HG03039 (cell line): ENCODE measurements around the gene GAS2L3.
"Not testable (repeated sequence)": the region's sequence is repeated elsewhere in the genome, so short reads cannot be mapped to it uniquely, and the experiment has no call there.

Experiments
- ATAC-seq: cut with Tn5 transposase; IDR thresholded peaks from one replicate; pipeline ENCODE4 v1.9.1; 2021; ENCODE audit warnings: mild to moderate bottlenecking, moderate library complexity; ENCODE audit not compliant: unreplicated experiment

The GAS2L3 gene

GRCh38 chr12:100573292-100574186, at the start of gene GAS2L3:
GAS2L3 (plus strand) TSS chr12:100573684; CDS start chr12:100594905, 21,221 bp downstream.
- ATAC-seq, result peak; percentile 97

GRCh38 chr12:100528034-100528433, 45.5 kb upstream of the GAS2L3 start:
- ATAC-seq, result no peak

- ATAC-seq, result no peak
These were observed 44.9 kb upstream of the GAS2L3 start for GRCh38 chr12:100528471-100529127.

- ATAC-seq, result no peak
These were observed 43.6 kb upstream of the GAS2L3 start for GRCh38 chr12:100529756-100530350.

- ATAC-seq, result no peak
These were observed 40.1 kb upstream of the GAS2L3 start for GRCh38 chr12:100533376-100533775.

- ATAC-seq, result no peak
These were observed 38.8 kb upstream of the GAS2L3 start for GRCh38 chr12:100534625-100535227.

- no peak for ATAC-seq
These were observed 34.3 kb upstream of the GAS2L3 start for GRCh38 chr12:100539202-100539601.

- no peak for ATAC-seq
These were observed 29.3 kb upstream of the GAS2L3 start for GRCh38 chr12:100544165-100544564.

- ATAC-seq, result no peak
These were observed 28.4 kb upstream of the GAS2L3 start for GRCh38 chr12:100545092-100545491.

- ATAC-seq, result no peak
These were observed 19.5 kb upstream of the GAS2L3 start for GRCh38 chr12:100553936-100554335.

GRCh38 chr12:100554608-100555077, 18.8 kb upstream of the GAS2L3 start:
- ATAC-seq, result no peak

- no peak for ATAC-seq
These were observed 17.8 kb upstream of the GAS2L3 start for GRCh38 chr12:100555722-100556121.

GRCh38 chr12:100557357-100557756, 16.1 kb upstream of the GAS2L3 start:
- no peak for ATAC-seq

- ATAC-seq, result not testable (repeated sequence)
These were observed 14.2 kb upstream of the GAS2L3 start for GRCh38 chr12:100559261-100559660.

GRCh38 chr12:100564090-100564489, 9.4 kb upstream of the GAS2L3 start:
- ATAC-seq, result no peak

GRCh38 chr12:100564905-100565467, 8.5 kb upstream of the GAS2L3 start:
- no peak for ATAC-seq

GRCh38 chr12:100565987-100566545, 7.4 kb upstream of the GAS2L3 start:
- no peak for ATAC-seq

- ATAC-seq, result peak; percentile 95
These were observed 6.4 kb upstream of the GAS2L3 start for GRCh38 chr12:100566887-100567637.

- peak; percentile 21 for ATAC-seq
These were observed 5.5 kb upstream of the GAS2L3 start for GRCh38 chr12:100567945-100568344.

- no peak for ATAC-seq
These were observed 1.3 kb upstream of the GAS2L3 start for GRCh38 chr12:100572184-100572583.
